GM12891 (cell line): Measurements from ENCODE around the gene CARNS1.

ENCODE experiments used
- PAX5 ChIP-seq: IDR thresholded peaks from 2 replicates; pipeline ENCODE4 v1.6.1; 2011; ENCODE audit warnings: low read length, moderate library complexity, mild to moderate bottlenecking; ENCODE audit not compliant: insufficient read depth, severe bottlenecking
- POLR2A ChIP-seq: IDR thresholded peaks from 2 replicates; pipeline ENCODE4 v1.6.1; 2011; ENCODE audit warnings: low read depth, low read length, control low read depth
- POLR2AphosphoS5 ChIP-seq: IDR thresholded peaks from 2 replicates; pipeline ENCODE4 v1.6.1; 2011; ENCODE audit warnings: low read depth, low read length, control low read depth
- POU2F2 ChIP-seq: IDR thresholded peaks from 2 replicates; pipeline ENCODE4 v1.6.1; 2011; ENCODE audit warnings: low read depth, mild to moderate bottlenecking, control low read depth, low read length, moderate library complexity
- SPI1 ChIP-seq: IDR thresholded peaks from 2 replicates; pipeline ENCODE4 v1.6.1; 2011; ENCODE audit warnings: low read depth, low read length, control low read depth
- TAF1 ChIP-seq: IDR thresholded peaks from 2 replicates; pipeline ENCODE4 v1.6.1; 2011; ENCODE audit warnings: low read depth, low read length, control low read depth

DNA sequence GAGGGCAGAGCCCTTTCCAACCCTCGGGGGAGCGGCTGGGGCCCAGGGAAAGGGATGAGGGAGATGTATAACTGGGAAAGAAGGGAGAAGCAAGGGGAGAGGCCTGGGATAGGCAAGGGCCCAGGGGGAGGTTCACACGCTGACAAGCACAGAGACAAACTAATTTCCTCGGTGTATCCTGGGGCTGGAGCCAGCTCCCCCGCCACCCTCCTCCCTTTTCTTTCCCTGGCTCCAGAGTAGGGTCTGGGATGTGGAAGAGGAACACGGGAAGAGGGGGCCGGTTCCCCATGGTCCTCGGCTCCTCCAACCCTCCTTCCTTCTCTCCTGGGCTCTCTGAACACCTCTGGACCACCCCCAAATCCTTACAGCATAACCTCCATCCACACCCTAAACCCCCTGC, 48.9 kb upstream of the CARNS1 start:
- no peak for TF ChIP-seq POLR2AphosphoS5
- TF ChIP-seq POLR2A: no peak
- TF ChIP-seq TAF1: no peak
- no peak for TF ChIP-seq PAX5
- no peak for TF ChIP-seq SPI1
- TF ChIP-seq POU2F2: no peak
